A673 (cell line): ENCODE measurements around the gene CCSER1. TPM values are rescaled to one million over a fixed set of nuclear protein-coding genes. Genes with fewer than 3 reads are reported as not detected.

Source experiments
- BruUV-seq: library from RNA; stranded (reverse); fragments of 400-500 nt; replicated peaks from 2 replicates; lab custom pipeline; 2021; lab: Mats Ljungman, UMichigan
- CTCF ChIA-PET: fragments of 300-600 bp; sonication (Branson Sonifier 250); formaldehyde crosslinking; loops from one replicate; lab custom pipeline; 2022; ENCODE audit warnings: antibody characterized with exemption; lab: Charles Lee
- POLR2A ChIA-PET: fragments of 300-600 bp; sonication (Branson Sonifier 250); formaldehyde crosslinking; loops from one replicate; lab custom pipeline; 2022; ENCODE audit warnings: antibody characterized with exemption; ENCODE audit not compliant: low non-redundant PET; lab: Charles Lee
- DNase-seq: peaks from one replicate; pipeline ENCODE4 v3.0.0-alpha.2; 2015; ENCODE audit warnings: low spot score
- H3K27ac ChIP-seq: fragments of 200-600 bp; sonication (generic); 2 replicates; pipeline ENCODE4 v1.5.1; 2016; ENCODE audit warnings: mixed run types, low read depth, mild to moderate bottlenecking, mixed read lengths, antibody characterized with exemption, low read length; ENCODE audit not compliant: poor library complexity, severe bottlenecking
- H3K27me3 ChIP-seq: fragments of 200-600 bp; sonication (generic); replicated peaks from 2 replicates; pipeline ENCODE4 v1.6.1; 2017; ENCODE audit warnings: mixed run types, low read depth, mild to moderate bottlenecking, mixed read lengths, antibody characterized with exemption, low read length; ENCODE audit not compliant: insufficient read depth, poor library complexity
- H3K36me3 ChIP-seq: fragments of 200-600 bp; sonication (generic); 2 replicates; pipeline ENCODE4 v1.6.1; 2016; ENCODE audit warnings: mixed run types, mild to moderate bottlenecking, mixed read lengths, antibody characterized with exemption, low read length; ENCODE audit not compliant: insufficient read depth, poor library complexity, severe bottlenecking
- H3K4me1 ChIP-seq: fragments of 200-600 bp; sonication (generic); 2 replicates; pipeline ENCODE4 v1.6.1; 2017; ENCODE audit warnings: mixed run types, mild to moderate bottlenecking, mixed read lengths, antibody characterized with exemption, low read length; ENCODE audit not compliant: insufficient read depth, poor library complexity, severe bottlenecking
- H3K4me3 ChIP-seq: fragments of 200-600 bp; sonication (generic); 2 replicates; pipeline ENCODE4 v1.5.1; 2016; ENCODE audit warnings: low read depth, mixed run types, mild to moderate bottlenecking, mixed read lengths, low read length; ENCODE audit not compliant: poor library complexity, severe bottlenecking
- H3K9me3 ChIP-seq: fragments of 200-600 bp; sonication (generic); 2 replicates; pipeline ENCODE4 v1.6.1; 2016; ENCODE audit warnings: mixed run types, low read depth, mild to moderate bottlenecking, mixed read lengths, antibody characterized with exemption, low read length; ENCODE audit not compliant: poor library complexity, severe bottlenecking
- CTCF ChIP-seq: fragments of 300-800, 200-600 bp; sonication (generic); conservative IDR thresholded peaks from 2 replicates; pipeline ENCODE4 v1.5.1; 2017; ENCODE audit warnings: low read depth, mild to moderate bottlenecking, antibody characterized with exemption, low read length, moderate library complexity, mixed read lengths
- EZH2 ChIP-seq: fragments of 200-600 bp; sonication (generic); IDR thresholded peaks from 2 replicates; pipeline ENCODE4 v1.6.1; 2017; ENCODE audit warnings: borderline replicate concordance, low read depth, mild to moderate bottlenecking, mixed read lengths, antibody characterized with exemption, low read length; ENCODE audit not compliant: poor library complexity, severe bottlenecking
- intact Hi-C: fragments of 100-400 bp; cut with micrococcal nuclease; formaldehyde crosslinking; loops from one replicate; pipeline ENCODE4 v1.10.0; 2022; ENCODE audit not compliant: unreplicated experiment
- total RNA-seq: library from RNA; stranded (reverse); gene quantifications from 2 replicates; pipeline ENCODE4 v1.2.3, GENCODE V29; 2021

Gene CCSER1
- total RNA-seq, 1 experiment from 2014 or later = not detected

DNA sequence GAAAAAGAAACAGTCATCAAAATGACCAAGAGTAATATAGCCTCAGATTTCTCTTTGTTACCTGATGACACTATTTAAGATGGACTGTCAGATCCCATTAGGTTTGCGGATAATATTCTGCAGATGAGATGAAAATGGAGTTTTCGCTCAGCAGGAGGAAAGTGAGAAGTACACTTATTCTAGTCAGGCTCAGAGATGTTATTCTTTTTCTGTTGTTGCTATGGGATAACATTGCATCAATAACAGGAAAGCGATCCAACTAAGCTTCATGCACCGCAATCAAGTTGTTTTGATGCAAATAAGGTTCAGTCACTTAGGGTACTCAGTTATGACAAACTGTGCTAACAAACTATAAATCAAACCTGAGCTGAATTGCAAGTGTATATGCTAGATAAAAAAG lies 415.0 kb downstream of the CCSER1 start:
- Histone ChIP-seq H3K27ac (no peak overlapping the region), H3K4me3 (no peak overlapping the region), H3K27me3 (no peaks in the 10 kb centered on the region), H3K4me1 (no peaks in the 10 kb centered on the region), H3K36me3 (no peaks in the 10 kb centered on the region), H3K9me3 (no peaks in the 10 kb centered on the region)
- CTCF ChIA-PET = no interaction called here
- DNase-seq = no peak
- intact Hi-C loops = no loop called here
- BruUV-seq = no TSS peak
- POLR2A ChIA-PET = no interaction called here
- TF ChIP-seq EZH2 (no peak), CTCF (no peak)

GRCh38 chr4:90543419-90544170 lies 416.4 kb downstream of the CCSER1 start:
- no peak for DNase-seq
- Histone ChIP-seq H3K27me3 (no peaks in the 10 kb centered on the region), H3K4me3 (no peak overlapping the region), H3K4me1 (no peaks in the 10 kb centered on the region), H3K27ac (no peak overlapping the region), H3K9me3 (no peaks in the 10 kb centered on the region), H3K36me3 (no peaks in the 10 kb centered on the region)
- TF ChIP-seq CTCF (no peak), EZH2 (no peak)
- CTCF ChIA-PET = no interaction called here
- intact Hi-C loops = no loop called here
- POLR2A ChIA-PET = no interaction called here
- BruUV-seq = no TSS peak

GRCh38 chr4:90544532-90545045 lies 417.4 kb downstream of the CCSER1 start:
- no peak for DNase-seq
- CTCF ChIA-PET = no interaction called here
- no peaks in the 10 kb centered on the region for H3K36me3 ChIP-seq
- no peak for TF ChIP-seq EZH2
- TF ChIP-seq CTCF = no peak
- H3K27me3 ChIP-seq = no peaks in the 10 kb centered on the region
- H3K9me3 ChIP-seq = no peaks in the 10 kb centered on the region
- no TSS peak for BruUV-seq
- no peak overlapping the region for H3K4me3 ChIP-seq
- POLR2A ChIA-PET = no interaction called here
- H3K27ac ChIP-seq = no peak overlapping the region
- no peaks in the 10 kb centered on the region for H3K4me1 ChIP-seq
- intact Hi-C loops = no loop called here
